B cell (primary cell): ENCODE measurements around the gene PROB1. TPM values are rescaled to one million over a fixed set of nuclear protein-coding genes. Genes with fewer than 3 reads are reported as not detected.
A peak's percentile ranks its signal among the peaks of the same experiment; 100 is the strongest.

ENCODE experiments used
- ATAC-seq: fragments of 200-7000 bp; cut with Tn5 transposase; one replicate; pipeline ENCODE4 v1.10.0; 2021; ENCODE audit warnings: low read depth, mild to moderate bottlenecking, moderate number of reproducible peaks, moderate library complexity
- CTCF ChIA-PET: fragments of 350-600 bp; sonication (Branson Sonifier 250); formaldehyde crosslinking; loops from one replicate; lab custom pipeline; 2021; ENCODE audit warnings: antibody characterized with exemption, inconsistent platforms; lab: Charles Lee
- POLR2A ChIA-PET: fragments of 350-600 bp; sonication (Branson Sonifier 250); formaldehyde crosslinking; loops from one replicate; lab custom pipeline; 2021; ENCODE audit warnings: antibody characterized with exemption; lab: Charles Lee
- DNase-seq: peaks from one replicate; pipeline ENCODE4 v3.0.0; 2013
- H2AFZ ChIP-seq: 2 replicates; pipeline ENCODE4 v1.6.1; 2012; ENCODE audit warnings: mild to moderate bottlenecking, low read depth, low read length; ENCODE audit not compliant: insufficient read depth, poor library complexity, severe bottlenecking
- H3K27ac ChIP-seq, 2 donors: 1 replicate in 1 of 2; 2 replicates in 1 of 2; pipeline ENCODE4 v1.5.1; 2012 to 2013; ENCODE audit warnings: low read length in 2 of 2, mild to moderate bottlenecking in 2 of 2, moderate library complexity in 1 of 2
- H3K27me3 ChIP-seq, 4 experiments: fragments of 200-600 bp in 1 of 4; sonication (generic) in 1 of 4; replicated peaks in 1 of 4; 1 replicate in 2 of 4; 2 replicates in 2 of 4; pipeline versions ENCODE4 v1.6.1 to v1.7.0; 2013 to 2016; ENCODE audit warnings: low read length in 3 of 4, mild to moderate bottlenecking in 2 of 4, mixed read lengths in 1 of 4, moderate library complexity in 1 of 4; ENCODE audit not compliant: insufficient read depth in 4 of 4, control insufficient read depth in 3 of 4; ENCODE audit errors: control extremely low read depth in 1 of 4
- H3K36me3 ChIP-seq, 2 experiments: replicated peaks in 1 of 2; 1 replicate in 1 of 2; 2 replicates in 1 of 2; pipeline versions ENCODE4 v1.6.1 to v1.7.1; 2013; ENCODE audit warnings: low read length in 1 of 2; ENCODE audit not compliant: insufficient read depth in 2 of 2, control insufficient read depth in 1 of 2; ENCODE audit errors: control extremely low read depth in 1 of 2, extremely low read depth in 1 of 2
- H3K4me1 ChIP-seq, 2 donors: fragments of 200-600 bp in 1 of 2; sonication (generic) in 1 of 2; 1 replicate in 1 of 2; 2 replicates in 1 of 2; pipeline versions ENCODE4 v1.5.1 to v1.6.1; 2013 to 2017; ENCODE audit warnings: low read length in 2 of 2; ENCODE audit not compliant: control insufficient read depth in 2 of 2, insufficient read depth in 2 of 2
- H3K4me2 ChIP-seq: replicated peaks from 2 replicates; pipeline ENCODE3; 2012; ENCODE audit warnings: mild to moderate bottlenecking, low read depth, low read length; ENCODE audit not compliant: poor library complexity, severe bottlenecking
- H3K4me3 ChIP-seq, 5 experiments: fragments of 200-600 bp in 1 of 5; sonication (generic) in 1 of 5; 1 replicate in 3 of 5; 2 replicates in 2 of 5; pipeline versions ENCODE4 v1.5.1 to v1.7.0; 2011 to 2016; ENCODE audit warnings: low read length in 4 of 5, mild to moderate bottlenecking in 4 of 5, low read depth in 2 of 5, control low read depth in 1 of 5, moderate library complexity in 1 of 5; ENCODE audit not compliant: insufficient read depth in 1 of 5; ENCODE audit errors: control extremely low read depth in 1 of 5, extremely low read depth in 1 of 5
- H3K79me2 ChIP-seq: fragments of 200-600 bp; sonication (generic); one replicate; pipeline ENCODE4 v1.6.0; 2016; ENCODE audit warnings: low read length; ENCODE audit not compliant: control insufficient read depth, insufficient read depth
- H3K9ac ChIP-seq: fragments of 200-600 bp; sonication (generic); 2 replicates; pipeline ENCODE4 v1.6.1; 2017; ENCODE audit warnings: mild to moderate bottlenecking, low read length, moderate library complexity
- H3K9me3 ChIP-seq, 3 donors: one replicate each; pipeline versions ENCODE4 v1.6.1 to v1.7.1; 2013; ENCODE audit warnings: low read length in 2 of 3; ENCODE audit not compliant: control insufficient read depth in 2 of 3, insufficient read depth in 1 of 3; ENCODE audit errors: control extremely low read depth in 1 of 3
- H4K20me1 ChIP-seq: 2 replicates; pipeline ENCODE4 v1.6.0; 2012; ENCODE audit warnings: mild to moderate bottlenecking, low read length; ENCODE audit not compliant: insufficient read depth, control insufficient read depth, poor library complexity, severe bottlenecking
- H3K27ac Mint-ChIP-seq: one replicate; pipeline ENCODE4 v1.8.0; 2021; ENCODE audit warnings: mixed read lengths
- H3K27me3 Mint-ChIP-seq: one replicate; pipeline ENCODE4 v1.8.0; 2021; ENCODE audit warnings: mixed read lengths
- H3K4me1 Mint-ChIP-seq: one replicate; pipeline ENCODE4 v1.8.0; 2021; ENCODE audit warnings: mixed read lengths
- H3K4me3 Mint-ChIP-seq: one replicate; pipeline ENCODE4 v1.8.0; 2021; ENCODE audit warnings: mixed read lengths
- H3K9me3 Mint-ChIP-seq: one replicate; pipeline ENCODE4 v1.8.0; 2022; ENCODE audit warnings: mixed read lengths; ENCODE audit not compliant: insufficient read depth
- CTCF ChIP-seq: fragments of 200-600 bp; IDR thresholded peaks from one replicate; pipeline ENCODE4 v1.8.0; 2022; ENCODE audit warnings: antibody characterized with exemption, mild to moderate bottlenecking
- EZH2 ChIP-seq: IDR thresholded peaks from 2 replicates; pipeline ENCODE4 v1.6.1; 2012; ENCODE audit warnings: borderline replicate concordance, low read depth, mild to moderate bottlenecking, moderate library complexity, low read length; ENCODE audit not compliant: insufficient read depth, poor library complexity, severe bottlenecking
- WGBS: methylation state at CpG from one replicate; pipeline ENCODE4 v1.1.5; 2013; ENCODE audit warnings: missing lambda C conversion rate; ENCODE audit not compliant: insufficient coverage; 5-methylcytosine and 5-hydroxymethylcytosine counted together
- intact Hi-C: fragments of 100-400 bp; cut with micrococcal nuclease; formaldehyde crosslinking; loops from one replicate; pipeline ENCODE4 v1.10.0; 2022
- polyA plus RNA-seq: library from polyadenylated mRNA; depleted of rRNA; stranded (reverse); fragments of >200 nt; gene quantifications from 2 replicates; pipeline ENCODE4 v1.2.3, GENCODE V29; 2012
- total RNA-seq, 2 donors: library from RNA; stranded (reverse); fragments of 120-200 nt in 1 of 2; gene quantifications; 1 replicate in 1 of 2; 2 replicates in 1 of 2; pipeline versions ENCODE4 v1.2.3 to v1.2.4, GENCODE V29; 2013 to 2022

PROB1 gene
- total and polyA plus RNA-seq, 2 donors (not counting 1 experiment from before 2014, with no cell fraction given) = 1.2 to 3.7 TPM

GRCh38 chr5:139394123-139394653, 716 bp downstream of the PROB1 start:
- WGBS = 24% methylated on average over 62 of the region's 62 CpGs
- POLR2A ChIA-PET = interaction anchor here (8.4 kb wide), 1 partner anchor 53 kb away, joined by 70 read pairs; the partner anchor contains the start of gene PAIP2
- intact Hi-C loops = loop anchor here (1.0 to 5.0 kb wide), 3 partner anchors 10 to 817 kb away; partner anchors contain the start of genes HSPA9 and SPATA24
- TF ChIP-seq CTCF = peak; percentile 86
- TF ChIP-seq EZH2 = no peak
- H3K4me1 Mint-ChIP-seq = peaks cover 34% of the 10 kb centered on the region
- Histone ChIP-seq H3K9ac (peak overlapping the region; percentile 70), H3K27ac (no peak overlapping the region), H3K4me2 (peak overlapping the region; percentile 91), H2AFZ (peak overlapping the region; percentile 88), H3K4me1 (peaks cover 35 to 47% of the 10 kb centered on the region in 2 donors), H3K4me3 (peak overlapping the region; percentile 69 to 90 (median 80)), H3K36me3 (no peaks in the 10 kb centered on the region), H3K9me3 (peaks cover 0 to 4% (median 0%) of the 10 kb centered on the region in 3 donors), H4K20me1 (peaks cover 7% of the 10 kb centered on the region), H3K27me3 (no peaks in the 10 kb centered on the region), H3K79me2 (peaks cover 16% of the 10 kb centered on the region)
- CTCF ChIA-PET = interaction anchor here (1.0 to 2.7 kb wide), 7 partner anchors 9 to 145 kb away, joined by 3 to 16 read pairs (median 5); partner anchors contain the start of genes PAIP2 and SPATA24
- ATAC-seq = peak; percentile 19
- no peaks in the 10 kb centered on the region for H3K9me3 Mint-ChIP-seq
- H3K27ac Mint-ChIP-seq = no peak overlapping the region
- H3K4me3 Mint-ChIP-seq = peak overlapping the region; percentile 99
- DNase-seq = peak; percentile 80
- H3K27me3 Mint-ChIP-seq = no peaks in the 10 kb centered on the region
